GM19023 (cell line): ENCODE data around the gene ILF2.

ENCODE experiments used
- ATAC-seq: cut with Tn5 transposase; IDR thresholded peaks from one replicate; pipeline ENCODE4 v1.9.1; 2021; ENCODE audit warnings: mild to moderate bottlenecking, moderate library complexity; ENCODE audit not compliant: unreplicated experiment

Gene ILF2

DNA sequence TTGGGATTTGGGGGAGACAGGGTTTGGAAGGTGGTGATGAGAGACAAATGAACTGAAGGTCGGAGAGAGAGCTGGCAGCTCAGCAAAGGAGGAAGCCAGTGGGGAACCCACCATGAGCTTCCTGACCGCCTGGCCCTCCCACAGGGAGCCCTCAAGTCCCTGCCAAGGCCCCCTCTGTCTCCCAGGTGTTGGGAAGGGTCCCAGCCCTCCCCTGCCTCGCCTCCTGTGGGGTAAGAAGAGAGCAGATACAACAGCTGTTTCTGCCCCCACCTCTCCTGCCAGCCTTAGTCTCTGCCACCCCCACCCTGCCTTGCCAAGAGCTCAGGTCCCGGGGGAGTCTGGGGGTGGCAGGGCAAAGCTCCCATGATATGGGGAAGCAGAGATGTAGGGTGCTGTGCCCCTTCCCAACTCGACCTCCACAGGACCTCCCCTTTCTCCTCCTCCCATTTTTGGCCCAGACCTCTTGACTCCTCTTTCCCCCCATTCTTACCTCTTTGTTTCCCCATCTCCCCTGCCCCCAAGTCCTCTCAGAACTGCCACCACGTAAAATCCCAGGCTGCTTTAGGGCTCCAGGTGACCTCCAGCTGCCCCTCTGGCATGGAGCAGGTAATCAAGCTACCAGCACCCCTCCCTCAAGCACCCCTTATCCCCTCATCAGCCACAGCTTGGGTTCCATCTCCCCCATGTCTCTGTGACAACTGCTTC lies 42.0 kb downstream of the ILF2 start:
- no peak for ATAC-seq

- ATAC-seq: no peak
Measured at GRCh38 chr1:153627715-153628626, 42.8 kb downstream of the ILF2 start, which contains the start of gene S100A1. Gene S100A1 (plus strand): TSS chr1:153628434. CDS start chr1:153630522, 2,088 bp downstream.

GRCh38 chr1:153626904-153627714 lies 43.7 kb downstream of the ILF2 start, which contains the start of gene S100A13:
Gene S100A13 (minus strand): TSS chr1:153627505. CDS start chr1:153626472, 1,033 bp downstream.
- ATAC-seq: no peak

- no peak for ATAC-seq
Measured at GRCh38 chr1:153626477-153626903, 44.3 kb downstream of the ILF2 start.

GRCh38 chr1:153624965-153625611 lies 45.7 kb downstream of the ILF2 start:
- ATAC-seq: no peak

DNA sequence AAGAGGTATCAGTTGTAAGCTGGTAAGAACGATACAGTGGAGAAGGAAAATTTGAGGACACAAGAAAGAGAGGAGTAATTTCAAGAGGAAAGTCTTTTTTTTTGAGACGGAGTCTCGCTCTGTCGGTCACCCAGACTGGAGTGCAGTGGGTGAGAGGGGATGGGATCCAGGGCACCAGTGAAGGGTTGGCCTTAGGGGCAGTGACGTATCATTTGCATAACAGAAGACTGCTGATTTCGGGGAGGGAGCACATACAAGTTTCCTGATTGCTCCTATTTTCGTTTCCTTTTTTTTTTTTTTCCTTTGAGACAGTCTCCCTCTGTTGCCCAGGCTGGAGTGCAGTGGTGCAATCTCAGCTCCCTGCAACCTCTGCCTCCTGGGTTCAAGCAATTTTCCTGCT lies 47.7 kb downstream of the ILF2 start:
- no peak for ATAC-seq

- no peak for ATAC-seq
Measured at GRCh38 chr1:153619171-153619570, 51.6 kb downstream of the ILF2 start.

GRCh38 chr1:153617663-153618062 lies 53.1 kb downstream of the ILF2 start:
- peak; percentile 70 for ATAC-seq

DNA sequence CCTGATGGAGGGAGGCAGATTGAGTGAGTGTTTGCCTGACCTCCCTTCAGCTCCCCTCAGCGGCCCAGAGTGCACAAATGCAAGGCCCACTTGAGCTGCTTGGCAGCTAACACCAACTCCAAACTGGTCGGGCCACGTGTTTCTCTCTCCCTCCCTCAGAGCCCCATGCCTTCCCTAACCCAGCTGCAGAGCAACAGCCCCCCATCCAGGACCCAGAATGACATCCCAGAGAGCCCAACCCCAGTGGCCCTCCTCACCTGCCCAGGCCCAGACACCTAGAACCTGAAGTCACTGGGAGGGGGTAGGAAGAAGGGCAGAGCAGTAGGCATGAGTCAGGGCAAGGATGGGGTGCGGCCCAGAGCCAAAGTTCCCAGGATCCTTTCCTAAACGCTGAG lies 53.9 kb downstream of the ILF2 start:
- no peak for ATAC-seq

GRCh38 chr1:153616144-153616916 lies 54.5 kb downstream of the ILF2 start, which contains the start of gene S100A14:
Gene S100A14 (minus strand): TSS chr1:153616325. CDS start chr1:153615858, 467 bp downstream.
- no peak for ATAC-seq

DNA sequence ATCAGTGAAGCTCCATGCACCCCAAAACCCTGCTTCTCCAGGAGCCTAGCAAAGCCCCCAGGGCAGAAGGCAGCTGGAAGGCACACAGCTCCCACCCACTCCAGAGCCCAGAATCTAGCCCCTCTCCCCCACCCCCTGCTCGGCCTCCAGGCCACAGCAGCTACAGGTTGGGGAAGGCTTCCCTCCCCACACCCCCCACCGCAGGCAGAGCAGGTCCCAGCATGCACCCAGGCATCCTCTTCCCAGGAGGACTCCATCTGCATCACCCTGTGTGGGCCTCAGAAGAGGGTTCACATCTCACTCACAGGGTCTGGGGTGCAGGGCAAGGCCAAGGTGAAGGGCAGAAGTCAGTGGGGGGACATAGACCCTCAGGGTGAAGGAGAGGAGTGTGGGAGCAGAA lies 55.4 kb downstream of the ILF2 start:
- no peak for ATAC-seq

DNA sequence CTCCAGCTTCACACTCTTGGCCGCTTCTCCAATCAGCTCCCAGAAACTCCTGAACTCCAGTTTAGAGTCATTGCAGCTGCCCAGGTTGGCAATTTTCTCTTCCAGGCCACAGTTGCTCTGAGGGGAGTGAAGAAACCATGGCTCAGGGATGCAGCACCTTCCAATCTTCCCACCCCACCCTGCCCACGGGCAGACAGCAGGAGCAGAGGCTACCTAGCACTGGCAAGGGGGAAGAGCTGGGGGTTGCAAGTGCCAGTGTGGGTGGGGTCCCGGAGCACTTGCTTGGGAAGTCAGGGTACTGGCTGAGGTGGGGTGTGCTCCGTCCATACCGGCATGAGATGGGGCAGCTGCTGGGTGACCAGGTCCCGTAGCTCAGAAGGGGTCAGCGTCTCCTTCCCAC lies 55.9 kb downstream of the ILF2 start:
- ATAC-seq: no peak

DNA sequence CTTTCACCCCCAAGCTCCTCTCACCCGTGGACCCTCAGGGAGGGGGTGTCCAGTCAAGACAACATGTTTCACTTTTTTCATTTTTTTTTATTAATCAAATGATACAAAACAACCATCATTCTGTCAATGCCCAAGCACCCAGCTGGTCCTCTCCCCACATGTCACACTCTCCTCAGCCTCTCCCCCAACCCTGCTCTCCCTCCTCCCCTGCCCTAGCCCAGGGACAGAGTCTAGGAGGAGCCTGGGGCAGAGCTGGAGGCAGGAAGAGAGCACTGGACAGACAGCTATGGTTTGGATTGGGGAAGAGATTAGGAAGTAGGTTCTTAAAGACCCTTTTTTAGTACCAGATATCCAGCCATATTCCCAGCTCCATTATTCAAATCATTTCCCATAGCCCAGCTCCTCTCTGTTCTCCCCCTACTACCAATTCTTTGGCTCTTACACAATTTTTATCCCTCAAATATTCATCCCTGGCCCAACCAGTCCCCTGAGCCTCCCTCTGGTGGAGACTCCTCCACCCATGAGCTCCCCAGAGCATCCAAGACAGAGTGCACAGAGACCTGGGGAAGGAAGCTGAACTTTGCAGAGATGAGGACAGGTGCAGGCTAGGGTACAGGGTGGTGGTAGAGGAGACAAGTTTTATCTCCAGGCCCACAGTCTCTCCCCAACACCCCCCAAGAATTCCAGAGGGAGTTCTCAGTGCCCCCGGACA lies 56.4 kb downstream of the ILF2 start:
- no peak for ATAC-seq

DNA sequence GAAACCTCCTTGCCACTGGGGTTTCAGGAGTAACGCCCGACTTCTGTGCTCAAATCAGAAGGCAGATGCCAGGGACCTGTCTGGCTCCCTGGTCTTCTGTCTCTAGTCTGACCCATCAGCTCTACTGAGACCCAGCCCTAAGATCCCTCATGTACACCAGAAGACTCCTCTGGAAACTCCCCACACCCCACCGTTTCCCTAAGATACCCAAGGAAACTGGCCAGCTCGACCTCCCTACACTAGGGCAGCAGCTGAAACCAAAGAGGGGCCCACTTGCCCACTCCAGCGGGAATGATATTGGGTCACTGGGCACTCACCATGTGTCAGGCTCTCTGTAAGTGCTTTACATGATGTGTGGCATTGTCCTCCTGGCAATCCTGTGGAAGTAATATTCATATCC lies 57.4 kb downstream of the ILF2 start:
- no peak for ATAC-seq

DNA sequence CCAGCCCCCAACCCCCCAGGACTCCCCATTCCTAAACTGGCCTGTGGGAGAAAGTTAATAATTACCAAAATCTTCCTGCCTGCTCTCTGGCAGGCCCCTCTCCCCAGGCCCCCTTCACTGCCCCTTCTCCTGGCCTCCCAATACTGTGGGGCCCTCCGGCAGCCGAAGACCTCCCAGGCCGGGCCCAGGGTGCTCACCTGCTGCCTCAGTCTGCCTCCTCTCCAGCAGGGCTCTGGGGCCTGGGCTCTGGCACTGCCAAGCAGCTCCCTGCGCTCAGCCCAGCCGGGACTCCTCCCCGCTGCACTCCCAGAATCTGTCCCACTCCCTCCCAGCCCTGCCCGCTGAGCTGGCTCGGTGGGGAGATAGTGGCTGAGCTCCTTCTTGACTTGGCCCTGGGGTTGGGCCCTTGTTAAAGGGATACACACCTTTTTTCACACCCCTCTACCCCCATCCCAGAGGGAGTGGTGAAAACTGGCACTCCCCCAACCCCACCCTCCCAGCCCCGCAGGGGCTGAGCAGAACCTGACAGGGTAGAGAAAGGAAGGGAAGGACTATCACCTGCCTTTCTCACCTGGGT lies 58.0 kb downstream of the ILF2 start, which contains the start of gene S100A16:
S100A16 (minus strand) TSS at position 383 of the 577 bp plus-strand sequence. CDS start 4,986 bp downstream, outside the sequence.
- no peak for ATAC-seq

DNA sequence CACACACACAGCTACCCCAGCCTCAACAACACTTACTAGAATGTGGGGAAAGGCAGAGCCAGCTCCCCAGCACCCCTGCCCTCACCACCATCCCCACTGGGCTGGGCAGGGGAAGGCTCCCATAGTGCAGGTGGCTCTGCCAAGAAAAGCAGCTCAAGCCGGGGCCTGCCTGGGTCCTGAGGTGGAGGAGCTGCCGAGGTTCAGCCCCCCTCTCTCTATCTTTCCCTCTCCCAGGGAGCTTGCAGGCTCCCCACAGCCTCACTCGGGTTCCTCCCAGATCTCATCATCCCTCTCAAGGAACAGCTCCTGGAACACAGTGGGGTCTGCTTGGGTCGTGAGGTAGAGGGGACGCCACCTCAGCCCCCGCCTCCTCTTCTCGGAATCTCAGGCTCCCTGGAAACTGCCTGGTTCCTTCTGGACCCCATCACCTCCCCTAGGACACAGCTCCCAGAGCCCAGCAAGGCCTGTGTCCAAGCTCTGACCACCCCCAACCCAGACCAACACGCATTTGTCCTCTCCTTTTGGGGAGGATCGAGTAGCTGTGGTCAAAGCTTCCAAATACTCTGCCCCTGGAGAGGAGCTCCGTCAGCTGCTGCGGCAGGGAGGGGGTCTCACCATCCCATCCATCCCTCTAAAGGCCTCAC lies 58.6 kb downstream of the ILF2 start:
- no peak for ATAC-seq
